Stimulated activated CD8-positive, alpha-beta memory T cell treated with anti-CD3 and anti-CD28 coated beads, Interleukin-12 subunit alpha, Interleukin-12 subunit beta, amount 100 ng/mL, for 24 hours (primary cell): Measurements from ENCODE around the gene TSHZ2.

ENCODE experiments used
- DNase-seq: peaks from one replicate; pipeline ENCODE4 v3.0.0-alpha.2; 2020; ENCODE audit errors: extremely low read depth

Gene TSHZ2

GRCh38 chr20:53068241-53068640 lies 96.1 kb downstream of the TSHZ2 start:
- DNase-seq, result no peak

GRCh38 chr20:53069132-53069531 lies 97.0 kb downstream of the TSHZ2 start:
- DNase-seq, result no peak

- no peak for DNase-seq
These were observed 98.1 kb downstream of the TSHZ2 start for GRCh38 chr20:53070224-53070623.

GRCh38 chr20:53070706-53071392 lies 98.7 kb downstream of the TSHZ2 start:
- DNase-seq, result no peak

- no peak for DNase-seq
These were observed 99.7 kb downstream of the TSHZ2 start for GRCh38 chr20:53071833-53072232.

- no peak for DNase-seq
These were observed 100.9 kb downstream of the TSHZ2 start for GRCh38 chr20:53072923-53073579.

- DNase-seq, result no peak
These were observed 101.7 kb downstream of the TSHZ2 start for GRCh38 chr20:53073636-53074415.

GRCh38 chr20:53074811-53075314 lies 102.7 kb downstream of the TSHZ2 start:
- DNase-seq, result no peak

GRCh38 chr20:53076668-53077067 lies 104.5 kb downstream of the TSHZ2 start:
- no peak for DNase-seq

- DNase-seq, result no peak
These were observed 105.4 kb downstream of the TSHZ2 start for GRCh38 chr20:53077373-53078205.

GRCh38 chr20:53078761-53079160 lies 106.6 kb downstream of the TSHZ2 start:
- DNase-seq, result no peak

- DNase-seq, result no peak
These were observed 107.1 kb downstream of the TSHZ2 start for GRCh38 chr20:53079261-53079691.

GRCh38 chr20:53079828-53080686 lies 107.9 kb downstream of the TSHZ2 start:
- DNase-seq, result no peak

GRCh38 chr20:53080687-53080962 lies 108.5 kb downstream of the TSHZ2 start:
- no peak for DNase-seq

GRCh38 chr20:53080969-53081871 lies 109.1 kb downstream of the TSHZ2 start:
- no peak for DNase-seq

- no peak for DNase-seq
These were observed 110.0 kb downstream of the TSHZ2 start for GRCh38 chr20:53081916-53082863.

GRCh38 chr20:53083411-53083810 lies 111.3 kb downstream of the TSHZ2 start:
- no peak for DNase-seq

GRCh38 chr20:53084408-53084997 lies 112.3 kb downstream of the TSHZ2 start:
- no peak for DNase-seq
